T47D (cell line): Measurements from ENCODE around the gene KLK10.

Experiments
- DNase-seq, 2 experiments: peaks; one replicate each; pipeline versions ENCODE4 v3.0.0 to v3.0.0-alpha.2; 2011 to 2012; ENCODE audit warnings: low read depth in 1 of 2, low spot score in 1 of 2
- JUND ChIP-seq: IDR thresholded peaks from 2 replicates; pipeline ENCODE4 v1.6.1; 2012; ENCODE audit warnings: low read depth
- in situ Hi-C: cut with HindIII; loops from 2 replicates; pipeline ENCODE4 v1.10.0; 2016; ENCODE audit warnings: low sequenced_read_pairs, low pct_unique_long_range_greater_than_20kb

Gene KLK10

GRCh38 chr19:51019544-51019925, at the start of gene KLK10:
Gene KLK10, minus strand, starts transcription at chr19:51019709. Its CDS starts 579 bp downstream, at chr19:51019130.
- TF ChIP-seq JUND = no peak
- DNase-seq = no peak
- in situ Hi-C loops = no loop called here

- in situ Hi-C loops = no loop called here
- DNase-seq = peak in 1 of 2 experiments; percentile 70
- no peak for TF ChIP-seq JUND
These were observed 47.1 kb upstream of the KLK10 start for GRCh38 chr19:51066393-51067186.

GRCh38 chr19:51065221-51065960, 45.9 kb upstream of the KLK10 start:
- TF ChIP-seq JUND = no peak
- in situ Hi-C loops = no loop called here
- DNase-seq = no peak

- in situ Hi-C loops = no loop called here
- no peak for TF ChIP-seq JUND
- DNase-seq = peak in 1 of 2 experiments; percentile 36
These were observed 45.2 kb upstream of the KLK10 start, which contains the start of gene KLK13 for GRCh38 chr19:51064534-51065220. Gene KLK13, minus strand, starts transcription at chr19:51065092. Its CDS starts 25 bp downstream, at chr19:51065067.

GRCh38 chr19:51063664-51064063, 44.2 kb upstream of the KLK10 start:
- in situ Hi-C loops = no loop called here
- no peak for TF ChIP-seq JUND
- DNase-seq = no peak

- in situ Hi-C loops = no loop called here
- no peak for DNase-seq
- no peak for TF ChIP-seq JUND
These were observed 41.5 kb upstream of the KLK10 start for GRCh38 chr19:51060973-51061372.

- DNase-seq = no peak
- in situ Hi-C loops = no loop called here
- no peak for TF ChIP-seq JUND
These were observed 40.8 kb upstream of the KLK10 start for GRCh38 chr19:51060336-51060735.

GRCh38 chr19:51059715-51060114, 40.2 kb upstream of the KLK10 start:
- no peak for DNase-seq
- TF ChIP-seq JUND = no peak
- in situ Hi-C loops = no loop called here

GRCh38 chr19:51055866-51056265, 36.4 kb upstream of the KLK10 start:
- no peak for TF ChIP-seq JUND
- in situ Hi-C loops = no loop called here
- no peak for DNase-seq

GRCh38 chr19:51047031-51047335, 27.5 kb upstream of the KLK10 start:
- no peak for DNase-seq
- in situ Hi-C loops = no loop called here
- TF ChIP-seq JUND = no peak

- peak; percentile 38; the same call in 1 of the 2 replicates for TF ChIP-seq JUND
- in situ Hi-C loops = no loop called here
- DNase-seq = peak in 1 of 2 experiments; percentile 89
These were observed 24.8 kb upstream of the KLK10 start for GRCh38 chr19:51044327-51044726.

- TF ChIP-seq JUND = no peak
- DNase-seq = peak in 1 of 2 experiments; percentile 38
- in situ Hi-C loops = no loop called here
These were observed 24.0 kb upstream of the KLK10 start for GRCh38 chr19:51043497-51043896.

- in situ Hi-C loops = no loop called here
- DNase-seq = no peak
- no peak for TF ChIP-seq JUND
These were observed 20.6 kb upstream of the KLK10 start for GRCh38 chr19:51040151-51040550.
